Bronchial epithelial cell (primary cell): ENCODE results near the gene CAPN5. TPM values are rescaled to one million over a fixed set of nuclear protein-coding genes. Genes with fewer than 3 reads are reported as not detected.

ENCODE experiments used
- DNase-seq: peaks from one replicate; pipeline ENCODE4 v3.0.0-alpha.2; 2010; ENCODE audit warnings: low read depth
- FAIRE-seq: peaks from 2 replicates; lab custom pipeline; 2011; peaks lifted over from hg19 to GRCh38; lab: Jason Lieb, UNC
- H3K27me3 ChIP-seq: 2 replicates; pipeline ENCODE4 v1.5.1; 2011; ENCODE audit warnings: low read length; ENCODE audit not compliant: control insufficient read depth, insufficient read depth
- H3K36me3 ChIP-seq: 2 replicates; pipeline ENCODE4 v1.5.1; 2011; ENCODE audit warnings: low read length; ENCODE audit not compliant: control insufficient read depth, insufficient read depth
- H3K4me3 ChIP-seq: 2 replicates; pipeline ENCODE4 v1.5.1; 2011; ENCODE audit warnings: mild to moderate bottlenecking, low read depth, low read length, control low read depth
- total RNA-seq: library from RNA; depleted of rRNA; stranded (reverse); fragments of >200 nt; gene quantifications from 2 replicates; pipeline ENCODE4 v1.2.1, GENCODE V29; 2014
- TF ChIP-seq, protein P1 (sequence below): IDR thresholded peaks from 2 replicates; pipeline ENCODE4 v1.5.1; 2011; ENCODE audit warnings: mild to moderate bottlenecking, moderate library complexity, low read length, control low read depth, inconsistent platforms; ENCODE audit not compliant: insufficient read depth, severe bottlenecking

Gene CAPN5
- total RNA-seq, 1 donor from 2014 or later = 3.2 TPM

DNA sequence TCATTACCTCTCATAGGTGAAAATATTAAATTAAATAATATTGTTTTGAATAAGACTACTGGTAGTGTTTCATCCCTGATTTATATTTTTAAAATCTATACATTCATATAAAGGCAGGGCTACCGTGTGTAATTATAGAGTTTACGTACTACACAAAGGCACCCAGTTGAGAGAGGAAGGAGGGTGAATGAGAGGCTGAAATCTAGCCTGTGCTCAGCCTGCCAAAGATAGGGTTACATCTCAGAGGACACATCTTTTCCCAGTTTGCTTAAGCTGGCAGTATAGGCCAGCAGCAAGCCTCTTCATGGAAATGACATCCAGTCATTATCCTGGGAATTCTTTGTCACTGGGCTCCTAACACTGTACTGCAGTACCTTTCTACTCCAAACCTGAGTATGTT lies 40.0 kb upstream of the CAPN5 start:
- DNase-seq = no peak
- no peak for FAIRE-seq
- H3K4me3 ChIP-seq = no peak overlapping the region
- H3K36me3 ChIP-seq = no peaks in the 10 kb centered on the region
- peaks cover 2% of the 10 kb centered on the region for H3K27me3 ChIP-seq
- TF ChIP-seq, protein P1, sequence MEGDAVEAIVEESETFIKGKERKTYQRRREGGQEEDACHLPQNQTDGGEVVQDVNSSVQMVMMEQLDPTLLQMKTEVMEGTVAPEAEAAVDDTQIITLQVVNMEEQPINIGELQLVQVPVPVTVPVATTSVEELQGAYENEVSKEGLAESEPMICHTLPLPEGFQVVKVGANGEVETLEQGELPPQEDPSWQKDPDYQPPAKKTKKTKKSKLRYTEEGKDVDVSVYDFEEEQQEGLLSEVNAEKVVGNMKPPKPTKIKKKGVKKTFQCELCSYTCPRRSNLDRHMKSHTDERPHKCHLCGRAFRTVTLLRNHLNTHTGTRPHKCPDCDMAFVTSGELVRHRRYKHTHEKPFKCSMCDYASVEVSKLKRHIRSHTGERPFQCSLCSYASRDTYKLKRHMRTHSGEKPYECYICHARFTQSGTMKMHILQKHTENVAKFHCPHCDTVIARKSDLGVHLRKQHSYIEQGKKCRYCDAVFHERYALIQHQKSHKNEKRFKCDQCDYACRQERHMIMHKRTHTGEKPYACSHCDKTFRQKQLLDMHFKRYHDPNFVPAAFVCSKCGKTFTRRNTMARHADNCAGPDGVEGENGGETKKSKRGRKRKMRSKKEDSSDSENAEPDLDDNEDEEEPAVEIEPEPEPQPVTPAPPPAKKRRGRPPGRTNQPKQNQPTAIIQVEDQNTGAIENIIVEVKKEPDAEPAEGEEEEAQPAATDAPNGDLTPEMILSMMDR = no peak

DNA sequence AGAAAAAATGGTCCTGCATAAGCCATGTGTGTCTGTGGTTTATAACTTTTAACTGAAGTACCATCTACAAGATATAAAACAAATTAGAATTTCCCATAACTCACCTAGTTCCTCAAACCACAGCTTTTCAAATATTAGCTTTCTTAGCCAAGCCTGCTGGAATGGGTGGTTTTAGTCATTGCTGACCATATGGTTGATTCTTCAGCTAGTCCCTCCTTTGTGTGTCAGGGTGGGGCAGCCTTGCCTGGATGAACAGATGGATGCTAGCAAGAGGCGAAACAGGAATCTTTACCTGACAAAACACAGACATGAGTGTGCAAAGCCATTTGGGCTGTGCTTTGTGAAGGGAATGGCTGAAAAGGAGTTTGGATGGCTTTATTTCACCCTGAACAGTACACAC lies 39.5 kb upstream of the CAPN5 start:
- DNase-seq = peak; percentile 60

DNA sequence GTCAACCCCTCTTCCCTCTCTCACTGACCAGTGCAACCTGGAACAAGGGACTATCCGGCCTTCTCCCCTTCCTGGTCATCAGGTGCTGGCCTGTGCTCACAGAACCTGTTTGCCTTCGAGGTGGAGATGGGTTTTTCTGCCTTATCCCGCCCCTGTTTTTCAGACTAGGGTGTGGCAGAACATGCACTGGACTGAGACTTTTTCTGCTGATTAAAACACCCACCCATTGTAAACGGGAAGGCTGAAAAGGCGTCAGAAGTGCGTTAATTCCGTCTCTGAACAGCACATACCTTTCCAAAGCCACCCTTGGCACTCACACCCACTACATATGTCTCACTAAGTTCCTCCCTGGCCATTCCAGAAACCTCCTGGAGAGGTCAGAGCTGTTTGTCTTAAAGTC lies 36.9 kb upstream of the CAPN5 start:
- Histone ChIP-seq H3K4me3 (no peak overlapping the region), H3K27me3 (peaks cover 2% of the 10 kb centered on the region), H3K36me3 (no peaks in the 10 kb centered on the region)
- DNase-seq (peak; percentile 35), FAIRE-seq (no peak)
- TF ChIP-seq, protein P1 = no peak

More for the DNA sequence above, 39.5 kb upstream of the CAPN5 start:
- no peak for FAIRE-seq
- Histone ChIP-seq H3K4me3 (no peak overlapping the region), H3K36me3 (no peaks in the 10 kb centered on the region), H3K27me3 (peaks cover 2% of the 10 kb centered on the region)
- TF ChIP-seq, protein P1 = no peak

DNA sequence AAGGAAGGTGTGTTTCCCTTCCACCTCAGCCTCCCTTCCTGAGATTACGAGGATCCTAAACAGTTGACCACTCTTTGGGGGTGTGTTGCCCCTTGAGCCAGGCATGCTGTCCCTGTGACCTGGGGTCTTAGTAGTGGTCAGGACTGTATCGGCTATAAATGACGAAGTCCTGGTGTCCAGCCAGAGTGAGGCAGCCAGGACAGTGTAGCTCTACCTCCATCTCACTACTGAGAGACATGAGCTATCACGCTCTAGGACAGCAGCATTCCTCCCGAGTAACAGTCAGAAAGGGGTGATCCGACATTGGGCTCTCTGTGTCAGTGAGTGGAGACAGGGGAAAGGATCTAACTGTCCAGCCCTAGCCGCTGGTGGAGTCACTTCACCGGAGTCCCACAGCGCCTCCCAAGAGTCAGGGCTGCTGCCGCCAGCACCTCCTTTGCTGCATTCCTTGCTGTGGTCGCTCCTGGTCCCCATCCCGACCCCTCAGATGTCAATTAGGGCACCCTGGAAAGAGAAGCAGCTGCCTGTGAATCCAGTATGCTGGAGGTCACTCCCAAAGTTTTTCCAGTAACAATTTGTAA lies 35.8 kb upstream of the CAPN5 start:
- H3K4me3 ChIP-seq = no peak overlapping the region
- TF ChIP-seq, protein P1 = no peak
- peaks cover 2% of the 10 kb centered on the region for H3K27me3 ChIP-seq
- FAIRE-seq (no peak), DNase-seq (no peak)
- no peaks in the 10 kb centered on the region for H3K36me3 ChIP-seq

DNA sequence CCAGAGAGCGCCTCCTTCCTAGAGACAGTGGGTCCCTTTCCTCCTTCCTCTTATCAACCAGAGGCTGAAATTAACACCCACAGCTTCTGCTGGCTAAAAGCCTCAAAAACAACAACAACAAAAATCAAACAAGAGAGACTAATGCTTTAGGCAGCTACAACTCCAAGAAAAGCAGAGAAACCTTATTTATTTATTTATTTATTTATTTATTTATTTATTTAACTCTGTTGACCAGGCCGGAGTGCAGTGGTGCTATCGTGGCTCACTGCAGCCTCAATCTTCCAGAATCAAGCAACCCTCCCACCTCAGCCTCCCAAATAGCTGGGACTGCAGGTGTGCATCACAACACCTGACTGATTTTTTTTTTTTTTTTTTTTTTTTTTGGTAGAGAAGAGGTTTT lies 35.2 kb upstream of the CAPN5 start:
- DNase-seq (no peak), FAIRE-seq (no peak)
- TF ChIP-seq, protein P1 = no peak
- Histone ChIP-seq H3K4me3 (no peak overlapping the region), H3K27me3 (peaks cover 2% of the 10 kb centered on the region), H3K36me3 (no peaks in the 10 kb centered on the region)

DNA sequence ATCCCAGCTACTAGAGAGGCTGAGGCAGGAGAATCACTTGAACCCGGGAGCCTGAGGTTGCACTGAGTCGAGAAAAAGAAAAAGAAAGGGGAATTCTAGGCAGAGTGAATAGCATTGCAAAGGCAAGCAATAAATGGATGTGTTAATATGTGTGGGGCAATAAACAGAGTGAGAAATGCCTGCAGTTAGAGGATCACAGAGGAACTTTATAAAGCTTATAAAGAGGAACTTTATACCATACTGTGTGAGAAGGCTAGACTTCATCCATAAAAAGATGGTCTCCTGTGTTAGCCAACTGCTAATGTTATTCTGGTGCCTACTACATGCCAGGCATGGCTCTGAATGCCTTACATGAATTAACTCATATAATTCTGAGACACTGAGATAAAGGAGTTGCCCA lies 31.7 kb upstream of the CAPN5 start:
- Histone ChIP-seq H3K4me3 (no peak overlapping the region), H3K27me3 (peaks cover 5% of the 10 kb centered on the region), H3K36me3 (no peaks in the 10 kb centered on the region)
- no peak for FAIRE-seq
- no peak for DNase-seq
- TF ChIP-seq, protein P1 = no peak
